Right renal cortex interstitium (tissue), 3 donors: ENCODE results near the gene NKD1. TPM values are rescaled to one million over a fixed set of nuclear protein-coding genes. Genes with fewer than 3 reads are reported as not detected.

Source experiments
- DNase-seq, 3 donors: peaks; one replicate each; pipeline ENCODE4 v3.0.0-alpha.2; 2013; ENCODE audit warnings: low read depth in 3 of 3, low spot score in 2 of 3
- polyA plus RNA-seq, 3 donors: library from polyadenylated mRNA; unstranded; fragments of 120-200 nt; gene quantifications; one replicate each; pipeline ENCODE4 v1.2.1, GENCODE V29; 2013; ENCODE audit not compliant: insufficient read length in 3 of 3

NKD1 gene
- polyA plus RNA-seq, 3 donors, result 9.3 to 11.2 (median 10.4) TPM

- no peak for DNase-seq
Observed at GRCh38 chr16:50638816-50639670, 90.8 kb downstream of the NKD1 start.

GRCh38 chr16:50640391-50640790 lies 92.2 kb downstream of the NKD1 start:
- DNase-seq, result no peak

- DNase-seq, result no peak
Observed at GRCh38 chr16:50640919-50641817, 93.0 kb downstream of the NKD1 start.

DNA sequence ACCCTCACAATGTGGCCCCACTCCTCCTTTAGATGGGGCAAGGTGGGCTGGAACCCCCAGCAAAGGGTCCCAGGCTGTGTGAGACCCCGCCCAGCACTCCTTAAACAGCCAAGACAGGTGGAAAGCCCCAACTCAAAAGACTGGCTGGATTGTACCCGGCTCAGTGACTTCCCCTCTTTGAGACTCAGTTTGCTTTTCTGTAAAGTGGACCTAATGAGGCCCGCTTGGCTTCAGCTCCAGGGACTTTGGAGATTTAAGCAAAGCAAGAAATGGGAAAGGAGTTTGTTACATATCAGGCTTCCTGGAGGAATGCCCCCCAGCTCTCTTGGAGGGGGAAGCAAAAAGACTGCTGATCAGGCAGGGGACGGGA lies 93.6 kb downstream of the NKD1 start:
- no peak for DNase-seq

DNA sequence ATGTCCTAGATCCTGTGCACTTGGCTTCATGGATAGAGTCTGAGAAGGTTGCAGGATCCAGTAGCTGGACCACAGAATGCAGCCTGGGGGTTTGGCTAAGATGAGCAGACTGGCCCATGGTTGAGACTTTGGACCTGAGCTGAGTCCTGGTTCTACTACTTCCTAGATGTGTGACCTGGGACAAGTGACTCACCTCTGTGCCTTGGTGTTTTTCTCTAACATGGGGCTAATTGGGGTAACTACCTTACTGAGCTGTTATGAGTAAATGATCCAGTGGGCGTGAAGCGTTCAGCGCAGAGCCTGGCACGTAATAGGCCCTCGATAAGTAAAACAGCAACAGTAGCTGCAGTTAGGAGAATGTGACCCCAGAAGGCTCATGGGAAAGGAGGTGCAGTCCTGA lies 94.2 kb downstream of the NKD1 start:
- no peak for DNase-seq

- no peak for DNase-seq
Observed at GRCh38 chr16:50643192-50643591, 95.0 kb downstream of the NKD1 start.

DNA sequence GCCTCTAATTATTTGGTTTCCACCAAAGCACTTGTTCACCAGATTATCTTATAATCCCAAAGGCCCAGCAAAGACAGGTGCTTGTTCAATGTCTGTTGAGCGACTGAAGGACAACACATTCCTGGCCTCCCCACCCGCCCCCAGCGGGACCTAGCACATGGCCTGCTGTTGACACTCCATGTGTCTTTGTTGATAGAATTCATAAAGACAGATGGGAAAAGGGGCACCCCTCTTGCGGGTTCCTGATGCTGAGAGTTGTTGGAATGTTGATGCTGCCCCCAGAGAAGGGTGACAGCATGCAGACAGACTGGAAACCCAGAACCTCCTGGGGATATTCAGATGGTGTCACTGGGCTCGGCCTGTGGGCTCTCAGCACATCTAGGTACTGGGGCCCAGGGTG lies 96.0 kb downstream of the NKD1 start:
- DNase-seq, result no peak

- no peak for DNase-seq
Observed at GRCh38 chr16:50644729-50645128, 96.5 kb downstream of the NKD1 start.

GRCh38 chr16:50645563-50646220 lies 97.5 kb downstream of the NKD1 start:
- no peak for DNase-seq

GRCh38 chr16:50646345-50646744 lies 98.1 kb downstream of the NKD1 start:
- no peak for DNase-seq

DNA sequence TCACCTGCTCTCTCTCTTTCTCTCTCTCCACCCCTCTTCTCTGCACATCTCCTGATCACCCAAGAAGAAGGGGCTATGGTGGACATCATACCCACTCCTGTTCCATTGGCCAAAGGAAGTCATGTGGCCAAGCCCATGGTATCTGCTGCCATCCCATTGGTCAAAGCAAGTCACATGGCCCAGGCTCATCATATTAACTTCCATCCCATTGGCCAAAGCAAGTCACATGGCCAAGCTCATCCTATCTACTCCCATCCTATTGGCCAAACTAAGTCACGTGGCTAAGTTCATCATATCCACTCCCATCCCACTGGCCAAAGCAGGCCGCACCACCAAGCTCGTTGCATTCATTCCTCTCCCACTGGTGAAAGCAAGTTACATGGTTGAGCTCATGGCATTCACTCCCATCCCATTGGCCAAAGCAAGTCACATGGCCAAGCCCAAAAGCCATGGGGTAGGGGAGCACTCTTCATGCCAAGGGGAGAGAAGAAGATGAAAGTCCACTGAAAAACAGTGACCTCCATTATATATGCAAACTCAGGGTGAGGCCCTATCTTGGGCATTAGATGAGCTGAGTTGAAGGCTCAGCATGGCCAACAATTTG lies 103.7 kb downstream of the NKD1 start:
- no peak for DNase-seq

DNA sequence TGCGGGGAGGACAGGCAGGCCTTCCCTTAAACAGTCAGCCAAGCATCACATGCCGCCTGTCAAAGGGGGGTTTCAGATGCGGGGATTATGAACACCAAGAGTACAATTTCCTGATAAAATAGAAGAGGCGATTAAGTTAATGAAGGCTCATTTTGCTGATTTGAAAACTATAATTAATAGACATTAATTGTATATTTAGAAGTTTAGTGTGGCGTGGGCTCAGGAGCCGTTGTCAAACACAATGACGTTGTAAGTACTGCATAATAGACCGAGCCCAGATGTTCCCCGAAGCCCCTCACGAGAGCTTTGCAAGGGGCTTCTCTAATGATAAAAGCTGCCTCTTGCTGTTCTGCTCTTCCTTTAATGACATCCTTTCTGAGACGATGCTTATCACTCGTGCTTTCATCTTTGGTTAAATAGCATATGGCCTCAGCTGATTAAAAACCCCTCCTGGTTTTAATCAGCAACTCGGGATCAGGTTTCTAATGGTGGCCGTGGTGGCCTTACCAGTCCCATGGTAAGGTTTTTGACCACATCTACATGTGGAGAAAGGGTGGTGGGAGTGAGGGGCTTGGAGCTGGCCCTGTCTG lies 104.7 kb downstream of the NKD1 start:
- no peak for DNase-seq

DNA sequence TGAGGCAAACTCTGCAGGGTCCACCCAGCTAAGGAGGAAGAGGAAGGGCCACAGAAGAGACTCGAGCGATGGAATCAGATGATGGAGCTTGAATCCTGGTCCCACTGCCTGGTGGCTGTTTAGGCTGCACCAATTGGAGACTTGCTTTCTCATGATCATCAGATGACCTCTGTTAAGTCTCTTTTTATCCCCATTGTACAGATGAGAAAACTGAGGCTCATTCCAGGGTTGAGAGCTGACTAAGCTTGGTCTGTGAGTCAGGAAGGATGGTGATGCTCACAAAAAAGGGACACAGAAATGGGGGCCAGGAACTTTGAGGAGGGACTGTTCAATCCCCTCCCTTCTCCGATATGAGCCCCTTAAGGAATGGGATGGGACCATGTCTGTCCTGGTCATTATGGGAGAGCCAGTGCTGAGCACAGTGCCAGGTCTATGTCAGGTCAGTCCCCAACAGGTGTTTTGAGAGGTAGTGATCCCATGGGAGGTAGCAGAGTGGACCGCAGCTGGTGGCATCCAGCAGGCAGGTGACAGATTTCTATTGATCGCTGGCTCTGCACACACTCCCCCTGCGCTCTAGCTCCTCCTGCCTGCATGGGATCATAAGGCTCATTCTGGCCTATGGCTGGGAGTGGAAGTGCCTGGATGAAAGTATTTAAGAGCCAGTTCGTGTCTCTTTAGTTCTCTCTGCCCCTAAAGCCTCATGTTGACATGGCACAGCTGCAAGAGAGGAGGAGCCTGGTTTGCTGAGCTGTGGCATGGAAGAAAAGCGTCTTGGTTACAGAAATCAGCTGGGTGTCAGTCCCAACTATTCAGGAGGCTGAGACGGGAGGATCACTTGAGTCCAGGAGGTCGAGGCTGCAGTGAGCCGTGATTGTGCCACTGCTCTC lies 105.7 kb downstream of the NKD1 start:
- no peak for DNase-seq

DNA sequence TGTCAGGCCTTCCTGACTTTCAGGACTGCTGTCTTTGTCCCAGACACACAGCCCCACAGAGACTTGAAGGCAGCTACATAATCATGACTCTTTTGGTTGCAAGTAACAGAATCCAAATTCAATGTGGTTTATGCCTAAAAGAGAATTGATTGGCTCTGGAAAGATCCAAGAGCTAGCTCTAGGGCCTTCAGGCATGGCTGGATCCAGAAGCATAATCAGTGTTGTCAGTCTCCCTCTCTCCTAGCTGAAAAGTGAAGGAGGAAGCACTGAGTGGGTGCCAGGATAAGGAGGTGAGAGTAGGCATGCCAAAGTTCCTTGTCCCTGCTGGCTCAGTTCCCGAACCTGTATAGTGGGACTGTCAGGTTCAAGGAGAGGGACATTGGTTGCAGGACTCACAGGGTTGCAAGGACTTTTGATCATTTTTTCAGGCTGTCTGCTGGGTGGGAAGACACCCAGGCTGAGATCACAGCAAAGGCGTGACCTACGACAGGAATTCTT lies 107.4 kb downstream of the NKD1 start:
- no peak for DNase-seq

DNA sequence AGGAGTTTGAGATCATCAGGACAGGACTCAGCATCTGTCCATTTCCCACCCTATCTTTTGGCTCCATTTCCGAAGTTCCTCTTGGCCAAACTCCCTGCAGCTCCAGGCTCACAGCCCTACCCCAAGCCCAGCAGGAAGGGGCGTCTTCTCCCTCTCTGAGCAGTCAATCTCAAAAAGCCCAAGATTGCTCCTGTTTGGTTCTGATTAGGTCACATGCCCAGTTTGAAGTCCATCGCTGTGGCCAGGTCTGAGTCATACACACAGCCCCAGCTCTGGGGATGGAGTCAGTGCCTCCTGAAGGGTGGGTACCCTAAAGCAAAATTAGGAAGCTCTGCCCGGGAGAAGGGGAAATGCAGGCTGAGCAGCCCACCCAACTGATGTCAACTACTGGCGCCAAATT lies 109.0 kb downstream of the NKD1 start:
- DNase-seq, result no peak

- no peak for DNase-seq
Observed at GRCh38 chr16:50659806-50660205, 111.6 kb downstream of the NKD1 start.

GRCh38 chr16:50662306-50662940 lies 114.2 kb downstream of the NKD1 start:
- DNase-seq, result no peak

DNA sequence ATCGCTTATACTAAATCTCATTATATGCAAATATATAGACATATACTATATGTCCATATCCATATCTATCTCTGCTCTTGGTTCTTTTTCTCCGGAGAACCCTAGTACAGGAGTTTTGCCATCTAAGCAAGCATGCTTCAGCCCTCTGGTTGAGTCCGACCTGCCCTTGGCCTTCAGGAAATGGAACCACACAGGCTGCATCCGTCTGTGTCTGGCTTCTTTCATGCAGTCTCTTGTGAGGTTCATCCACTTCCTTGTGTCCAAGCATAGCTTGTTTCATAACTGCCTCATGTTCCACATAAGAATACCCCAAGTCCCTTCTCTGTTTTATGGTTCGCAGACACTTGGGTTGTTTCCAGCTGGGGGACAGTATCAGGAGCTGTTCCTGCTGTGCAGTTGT lies 116.1 kb downstream of the NKD1 start:
- DNase-seq, result no peak
